ENCODE results near the gene CST8. TPM values are rescaled to one million over a fixed set of nuclear protein-coding genes. Genes with fewer than 3 reads are reported as not detected.

The CST8 gene
- total RNA-seq, 4 donors from 2014 or later, result not detected

- Histone ChIP-seq H3K4me1 (no peaks in the 10 kb centered on the region), H3K36me3 (no peaks in the 10 kb centered on the region), H3K9me3 (no peaks in the 10 kb centered on the region), H3K4me3 (no peak overlapping the region), H3K27ac (no peak overlapping the region), H3K27me3 (no peaks in the 10 kb centered on the region)
- no peak for ATAC-seq
- TF ChIP-seq POLR2AphosphoS5 (IDR thresholded peaks at IDR 0.05), result no peak
- TF ChIP-seq POLR2A (IDR thresholded peaks at IDR 0.05), result no peak
- TF ChIP-seq CTCF (IDR thresholded peaks at IDR 0.05), result no peak
- no peak for TF ChIP-seq EP300 (IDR thresholded peaks at IDR 0.05)
- 85% methylated on average over 2 of the region's 2 CpGs; no CpG with 5 or more reads in 1 of the 2 donors for WGBS, 2 donors (ENCODE audit: low coverage in 1 of 2)
These were observed 50.9 kb downstream of the CST8 start for GRCh38 chr20:23541776-23542175.

GRCh38 chr20:23542801-23543200 lies 51.9 kb downstream of the CST8 start:
- 20 to 45% methylated on average over 3 to 4 of the region's 5 CpGs for WGBS, 2 donors (ENCODE audit: low coverage in 1 of 2)
- no peak overlapping the region for H3K27ac ChIP-seq
- no peak for ATAC-seq

GRCh38 chr20:23544133-23544532 lies 53.2 kb downstream of the CST8 start:
- WGBS, 2 donors (ENCODE audit: low coverage in 1 of 2), result 80% methylated on average over 2 of the region's 6 CpGs; no CpG with 5 or more reads in 1 of the 2 donors
- no peak for ATAC-seq
- TF ChIP-seq POLR2AphosphoS5 (IDR thresholded peaks at IDR 0.05) (no peak), CTCF (IDR thresholded peaks at IDR 0.05) (no peak), POLR2A (IDR thresholded peaks at IDR 0.05) (no peak), EP300 (IDR thresholded peaks at IDR 0.05) (no peak)
- no peaks in the 10 kb centered on the region for H3K36me3 ChIP-seq
- H3K9me3 ChIP-seq, result no peaks in the 10 kb centered on the region
- no peaks in the 10 kb centered on the region for H3K4me1 ChIP-seq
- no peaks in the 10 kb centered on the region for H3K27me3 ChIP-seq
- no peak overlapping the region for H3K4me3 ChIP-seq
- no peak overlapping the region for H3K27ac ChIP-seq

More at GRCh38 chr20:23542801-23543200, 51.9 kb downstream of the CST8 start:
- Histone ChIP-seq H3K4me3 (no peak overlapping the region), H3K4me1 (no peaks in the 10 kb centered on the region), H3K27me3 (no peaks in the 10 kb centered on the region), H3K9me3 (no peaks in the 10 kb centered on the region), H3K36me3 (no peaks in the 10 kb centered on the region)
- TF ChIP-seq POLR2A (IDR thresholded peaks at IDR 0.05) (no peak), POLR2AphosphoS5 (IDR thresholded peaks at IDR 0.05) (no peak), EP300 (IDR thresholded peaks at IDR 0.05) (no peak), CTCF (IDR thresholded peaks at IDR 0.05) (no peak)

Small RNAs within 50 kb of the gene (small RNA-seq; reads per million reads assigned to genes)
- gene RF00019, result 0 reads per million in 4 donors

Other genes with a start within 250 kb of the CST8 start
- 10 to 100 TPM; 21.3 to 42.0 (median 26.5) TPM for gene NXT1, start 140.3 kb upstream of the CST8 start, total RNA-seq
- gene GZF1, start 128.9 kb upstream of the CST8 start, total RNA-seq, result 10 to 100 TPM; 13.5 to 18.8 (median 17.4) TPM
- gene NAPB, start 69.6 kb upstream of the CST8 start, total RNA-seq, result 10 to 100 TPM; 14.0 to 20.1 (median 18.1) TPM
- not detected for gene CSTL1, start 51.4 kb upstream of the CST8 start, total RNA-seq
- gene CST11, start 38.2 kb upstream of the CST8 start, total RNA-seq, result not detected
- gene CST9L, start 77.4 kb downstream of the CST8 start, total RNA-seq, result not detected
- gene CST9, start 114.8 kb downstream of the CST8 start, total RNA-seq, result not detected
- 1,000 to 10,000 TPM in 3 of 4 donors, 100 to 1,000 TPM in 1; 951 to 1,877 (median 1,344) TPM for gene CST3, start 146.8 kb downstream of the CST8 start, total RNA-seq
- gene CST4, start 197.9 kb downstream of the CST8 start, total RNA-seq, result not detected